ENCODE data around the gene GRID2.

The GRID2 gene

GRCh38 chr4:92488496-92488895 is 184.7 kb downstream of the GRID2 start:
- H3K4me3 ChIP-seq (ENCODE audit: low read depth, low read length) = no peak overlapping the region
- DNase-seq (ENCODE audit: low read depth) = no peak
- TF ChIP-seq CTCF (IDR thresholded peaks at IDR 0.05; ENCODE audit: low read depth, low read length, missing control alignments) = no peak

DNA sequence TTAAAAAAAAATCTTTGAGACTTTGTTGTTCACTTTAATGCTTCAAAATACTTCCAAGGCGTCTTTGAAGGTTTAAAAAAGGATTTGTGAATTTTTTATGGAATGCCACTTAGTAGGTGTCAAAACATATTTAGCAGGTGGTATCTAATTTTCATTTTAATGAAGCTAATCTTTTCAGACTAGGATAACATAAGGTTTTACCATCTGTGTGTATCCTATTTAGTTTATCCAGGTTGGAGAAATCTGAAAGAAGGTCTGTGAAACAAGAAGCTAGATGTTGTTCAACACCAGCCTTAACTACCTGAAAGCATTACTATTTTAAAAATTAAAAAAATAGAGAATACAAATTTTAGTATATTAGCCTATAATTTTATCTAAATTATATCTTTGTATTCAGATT is 193.4 kb downstream of the GRID2 start:
- H3K4me3 ChIP-seq (ENCODE audit: low read depth, low read length) = no peak overlapping the region
- DNase-seq (ENCODE audit: low read depth) = no peak
- no peak for TF ChIP-seq CTCF (IDR thresholded peaks at IDR 0.05; ENCODE audit: low read depth, low read length, missing control alignments)

DNA sequence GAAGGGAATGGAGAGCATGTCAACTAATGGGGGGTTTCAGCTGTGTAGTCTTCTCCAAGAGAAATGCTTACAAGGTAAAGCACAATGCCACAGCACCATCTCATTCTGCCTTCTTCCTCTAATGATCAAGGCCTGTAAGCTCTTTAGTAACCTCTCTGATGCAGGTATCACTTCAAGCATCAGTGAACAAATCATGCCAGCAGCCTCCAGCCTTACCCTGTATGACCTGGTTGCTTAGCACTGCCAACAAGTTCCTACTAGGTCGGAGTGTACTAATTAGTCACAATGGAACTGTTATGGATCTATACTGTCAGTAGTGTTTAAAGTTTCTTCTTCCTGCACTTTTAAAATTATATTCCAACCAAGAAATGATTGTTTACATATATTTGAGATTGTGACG is 197.7 kb downstream of the GRID2 start:
- no peak for DNase-seq (ENCODE audit: low read depth)
- no peak for TF ChIP-seq CTCF (IDR thresholded peaks at IDR 0.05; ENCODE audit: low read depth, low read length, missing control alignments)
- no peak overlapping the region for H3K4me3 ChIP-seq (ENCODE audit: low read depth, low read length)

- TF ChIP-seq CTCF (IDR thresholded peaks at IDR 0.05; ENCODE audit: low read depth, low read length, missing control alignments) = no peak
- DNase-seq (ENCODE audit: low read depth) = no peak
- H3K4me3 ChIP-seq (ENCODE audit: low read depth, low read length) = no peak overlapping the region
These were observed 203.2 kb downstream of the GRID2 start for GRCh38 chr4:92506933-92507332.

DNA sequence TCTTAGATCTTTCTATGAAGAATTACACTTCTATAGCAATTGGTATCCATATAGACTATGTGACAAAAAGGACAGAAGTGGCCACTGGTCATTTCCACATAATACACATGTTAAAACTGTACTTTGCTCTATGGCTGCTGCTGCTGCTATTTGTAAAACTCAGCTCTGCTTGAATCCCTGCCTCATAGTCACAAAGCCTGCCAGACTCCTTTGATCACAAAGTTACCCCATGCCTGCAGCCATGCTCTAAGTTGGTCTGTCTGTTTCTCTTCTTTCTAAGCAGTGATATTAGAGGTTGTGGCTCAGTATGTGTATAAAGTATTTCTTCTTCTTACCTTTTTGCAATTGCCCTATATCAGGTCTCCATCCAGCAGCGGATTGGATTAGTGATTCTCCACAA is 210.9 kb downstream of the GRID2 start:
- no peak for TF ChIP-seq CTCF (IDR thresholded peaks at IDR 0.05; ENCODE audit: low read depth, low read length, missing control alignments)
- no peak overlapping the region for H3K4me3 ChIP-seq (ENCODE audit: low read depth, low read length)
- DNase-seq (ENCODE audit: low read depth) = no peak

- no peak for DNase-seq (ENCODE audit: low read depth)
- TF ChIP-seq CTCF (IDR thresholded peaks at IDR 0.05; ENCODE audit: low read depth, low read length, missing control alignments) = no peak
- H3K4me3 ChIP-seq (ENCODE audit: low read depth, low read length) = no peak overlapping the region
These were observed 212.7 kb downstream of the GRID2 start for GRCh38 chr4:92516450-92516849.

- no peak for TF ChIP-seq CTCF (IDR thresholded peaks at IDR 0.05; ENCODE audit: low read depth, low read length, missing control alignments)
- no peak overlapping the region for H3K4me3 ChIP-seq (ENCODE audit: low read depth, low read length)
- no peak for DNase-seq (ENCODE audit: low read depth)
These were observed 216.0 kb downstream of the GRID2 start for GRCh38 chr4:92519727-92520126.

Data from GM12864 (cell line).